PC-9 (cell line): ENCODE results near the gene GUSB.
"Not testable (repeated sequence)": the region's sequence is repeated elsewhere in the genome, so short reads cannot be mapped to it uniquely, and the experiment has no call there.

ENCODE experiments used
- CTCF ChIP-seq: fragments of 200-600 bp; sonication (generic); conservative IDR thresholded peaks from 2 replicates; pipeline ENCODE4 v1.6.1; 2017; ENCODE audit warnings: mixed run types, antibody characterized with exemption, mild to moderate bottlenecking, moderate library complexity
- EZH2 ChIP-seq: fragments of 200-600 bp; sonication (generic); IDR thresholded peaks from 2 replicates; pipeline ENCODE4 v1.8.0; 2017; ENCODE audit warnings: antibody characterized with exemption, low read depth

GRCh38 chr7:66005115-66005671 lies 23.2 kb upstream of the GUSB start:
- not testable (repeated sequence) for TF ChIP-seq EZH2, CTCF
